Adipose tissue (tissue), 3 donors: ENCODE data around the gene ATF5. TPM values are rescaled to one million over a fixed set of nuclear protein-coding genes. Genes with fewer than 3 reads are reported as not detected.
"Not testable (repeated sequence)": the region's sequence is repeated elsewhere in the genome, so short reads cannot be mapped to it uniquely, and the experiment has no call there.

ENCODE experiments used
- H3K27ac ChIP-seq: one replicate; pipeline ENCODE4 v1.5.1; 2013; ENCODE audit warnings: low read depth, low read length
- WGBS, 3 donors: extraction: QIAGEN DNeasy Blood & Tissue Kit; methylation state at CpG; one replicate each; pipeline ENCODE4 v1.1.7; 2013; 5-methylcytosine and 5-hydroxymethylcytosine counted together
- polyA plus RNA-seq, 3 donors: library from polyadenylated mRNA; stranded (reverse); fragments of 200-250 nt; gene quantifications; one replicate each; pipeline ENCODE4 v1.2.3, GENCODE V29; 2013
- donor health status: healthy with polysubstance abuse.
- donor health status: Bipolar disorder and iron deficiency.
- donor health status: healthy.

Gene ATF5
- polyA plus RNA-seq, 3 donors, result 37.0 to 77.0 (median 41.7) TPM

GRCh38 chr19:49956115-49956495 lies 27.1 kb downstream of the ATF5 start:
- 38 to 62% (median 62%) methylated on average over 9 of the region's 9 CpGs for WGBS, 3 donors
- no peak overlapping the region for H3K27ac ChIP-seq

GRCh38 chr19:49957262-49957915 lies 28.4 kb downstream of the ATF5 start:
- no peak overlapping the region for H3K27ac ChIP-seq
- 37 to 84% (median 83%) methylated on average over 10 of the region's 10 CpGs for WGBS, 3 donors

- 34 to 69% (median 49%) methylated on average over 8 to 9 of the region's 9 CpGs for WGBS, 3 donors
- H3K27ac ChIP-seq, result not testable (repeated sequence)
These were observed 29.1 kb downstream of the ATF5 start for GRCh38 chr19:49958144-49958543.

GRCh38 chr19:49958596-49958995 lies 29.6 kb downstream of the ATF5 start:
- 45 to 67% (median 63%) methylated on average over 13 of the region's 13 CpGs for WGBS, 3 donors
- not testable (repeated sequence) for H3K27ac ChIP-seq

- H3K27ac ChIP-seq, result not testable (repeated sequence)
- 20 to 43% methylated on average over 1 to 2 of the region's 12 CpGs; no CpG with 5 or more reads in 1 of the 3 donors for WGBS, 3 donors
These were observed 30.9 kb downstream of the ATF5 start for GRCh38 chr19:49959892-49960291.

GRCh38 chr19:49960980-49961379 lies 32.0 kb downstream of the ATF5 start, which contains the start of gene SIGLEC11:
TSS of gene SIGLEC11 (minus strand) at chr19:49961172. CDS start at chr19:49961081, 91 bp downstream.
- 40 to 68% (median 54%) methylated on average over 5 of the region's 10 CpGs for WGBS, 3 donors
- not testable (repeated sequence) for H3K27ac ChIP-seq

GRCh38 chr19:49968279-49968922 lies 39.4 kb downstream of the ATF5 start:
- H3K27ac ChIP-seq, result no peak overlapping the region

GRCh38 chr19:49969355-49969754 lies 40.4 kb downstream of the ATF5 start:
- not testable (repeated sequence) for H3K27ac ChIP-seq

More at GRCh38 chr19:49968279-49968922, 39.4 kb downstream of the ATF5 start:
- 56 to 80% (median 60%) methylated on average over 5 of the region's 5 CpGs for WGBS, 3 donors

GRCh38 chr19:49971991-49972411 lies 43.0 kb downstream of the ATF5 start:
- WGBS, 3 donors, result 8 to 70% (median 69%) methylated on average over 7 to 12 of the region's 12 CpGs
- no peak overlapping the region for H3K27ac ChIP-seq

More at GRCh38 chr19:49969355-49969754, 40.4 kb downstream of the ATF5 start:
- 10 to 44% (median 11%) methylated on average over 4 of the region's 9 CpGs for WGBS, 3 donors

- 82 to 86% (median 86%) methylated on average over 6 of the region's 6 CpGs for WGBS, 3 donors
- H3K27ac ChIP-seq, result no peak overlapping the region
These were observed 43.8 kb downstream of the ATF5 start for GRCh38 chr19:49972841-49973240.

- no peak overlapping the region for H3K27ac ChIP-seq
- WGBS, 3 donors, result 65 to 91% (median 74%) methylated on average over 18 of the region's 18 CpGs
These were observed 45.0 kb downstream of the ATF5 start for GRCh38 chr19:49973987-49974386.

GRCh38 chr19:49975051-49975450 lies 46.0 kb downstream of the ATF5 start:
- 83 to 87% (median 84%) methylated on average over 7 of the region's 7 CpGs for WGBS, 3 donors
- H3K27ac ChIP-seq, result no peak overlapping the region

- H3K27ac ChIP-seq, result no peak overlapping the region
- 61 to 75% (median 70%) methylated on average over 3 of the region's 3 CpGs for WGBS, 3 donors
These were observed 47.5 kb downstream of the ATF5 start for GRCh38 chr19:49976496-49976895.

- no peak overlapping the region for H3K27ac ChIP-seq
- 82 to 89% (median 87%) methylated on average over 13 of the region's 13 CpGs for WGBS, 3 donors
These were observed 48.1 kb downstream of the ATF5 start for GRCh38 chr19:49977076-49977475.

- H3K27ac ChIP-seq, result no peak overlapping the region
- 82 to 91% (median 85%) methylated on average over 18 of the region's 18 CpGs for WGBS, 3 donors
These were observed 48.9 kb downstream of the ATF5 start for GRCh38 chr19:49977881-49978280.

- H3K27ac ChIP-seq, result no peak overlapping the region
- WGBS, 3 donors, result 82 to 88% (median 84%) methylated on average over 11 of the region's 11 CpGs
These were observed 49.3 kb downstream of the ATF5 start for GRCh38 chr19:49978324-49978723.

- 42 to 84% (median 80%) methylated on average over 21 of the region's 21 CpGs for WGBS, 3 donors
- no peak overlapping the region for H3K27ac ChIP-seq
These were observed 52.9 kb downstream of the ATF5 start for GRCh38 chr19:49981603-49982593.
